Inflammatory macrophage treated with lipopolysaccharide for 1 hour (primary cell): Measurements from ENCODE around the gene PGAP3.

Experiments
- DNase-seq, 2 donors: peaks; one replicate each; pipeline ENCODE4 v3.0.0-alpha.2; 2020 to 2022

The PGAP3 gene

GRCh38 chr17:39636587-39636926, 51.3 kb downstream of the PGAP3 start:
- no peak for DNase-seq

GRCh38 chr17:39635614-39636176, 52.2 kb downstream of the PGAP3 start:
- DNase-seq, result no peak

DNA sequence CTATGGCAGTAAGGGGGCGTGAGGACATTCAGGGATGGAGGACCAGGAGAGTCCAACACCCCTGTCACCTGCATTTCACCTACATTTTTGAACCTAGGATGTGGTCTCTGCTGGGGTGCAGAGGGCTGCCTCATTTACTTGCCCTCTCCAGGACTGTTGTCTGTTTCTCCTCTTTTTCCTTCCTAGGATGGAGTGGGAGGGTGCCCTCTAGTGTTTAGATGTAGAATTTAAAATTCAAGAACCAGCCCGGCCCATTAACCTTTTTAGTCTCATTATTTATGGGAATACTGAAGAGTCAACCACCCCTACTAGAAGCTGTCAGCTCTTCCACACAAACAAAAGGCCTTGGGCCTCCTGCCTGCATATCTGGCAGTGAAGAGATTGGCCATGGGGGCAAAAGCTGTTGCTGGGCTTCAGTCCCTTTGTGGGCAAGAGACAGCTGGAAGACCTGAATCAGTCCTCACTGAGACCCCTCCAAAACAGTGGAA, 53.4 kb downstream of the PGAP3 start:
- DNase-seq, result peak; percentile 19 to 78

- DNase-seq, result no peak
These were observed 54.2 kb downstream of the PGAP3 start for GRCh38 chr17:39633570-39634183.

- no peak for DNase-seq
These were observed 55.5 kb downstream of the PGAP3 start for GRCh38 chr17:39632153-39632941.

- no peak for DNase-seq
These were observed 56.5 kb downstream of the PGAP3 start for GRCh38 chr17:39631403-39631802.

GRCh38 chr17:39629898-39630297, 58.0 kb downstream of the PGAP3 start:
- DNase-seq, result peak; percentile 76 to 77

DNA sequence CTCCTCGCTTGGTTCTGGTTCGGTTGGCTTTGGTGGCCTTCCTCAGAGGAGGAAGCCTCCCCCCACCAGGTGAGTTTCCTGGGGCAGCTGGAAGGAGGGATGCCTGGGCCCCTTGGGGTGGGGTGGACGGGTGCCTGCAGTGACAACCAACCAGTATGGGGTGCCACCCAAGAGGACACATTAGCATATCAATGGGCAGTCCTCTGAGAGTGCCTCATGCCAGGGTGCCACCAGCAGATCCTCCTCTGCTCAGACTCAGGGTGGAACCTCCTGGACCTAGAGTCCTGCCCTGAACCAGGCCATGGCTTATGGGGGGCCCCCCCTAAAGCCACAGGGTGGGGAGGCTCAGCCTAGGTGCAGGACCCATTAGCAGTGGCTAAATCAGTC, 58.4 kb downstream of the PGAP3 start:
- DNase-seq, result no peak

GRCh38 chr17:39628655-39629493, 59.0 kb downstream of the PGAP3 start:
- DNase-seq, result no peak

- DNase-seq, result no peak
These were observed 59.9 kb downstream of the PGAP3 start for GRCh38 chr17:39627712-39628516.

DNA sequence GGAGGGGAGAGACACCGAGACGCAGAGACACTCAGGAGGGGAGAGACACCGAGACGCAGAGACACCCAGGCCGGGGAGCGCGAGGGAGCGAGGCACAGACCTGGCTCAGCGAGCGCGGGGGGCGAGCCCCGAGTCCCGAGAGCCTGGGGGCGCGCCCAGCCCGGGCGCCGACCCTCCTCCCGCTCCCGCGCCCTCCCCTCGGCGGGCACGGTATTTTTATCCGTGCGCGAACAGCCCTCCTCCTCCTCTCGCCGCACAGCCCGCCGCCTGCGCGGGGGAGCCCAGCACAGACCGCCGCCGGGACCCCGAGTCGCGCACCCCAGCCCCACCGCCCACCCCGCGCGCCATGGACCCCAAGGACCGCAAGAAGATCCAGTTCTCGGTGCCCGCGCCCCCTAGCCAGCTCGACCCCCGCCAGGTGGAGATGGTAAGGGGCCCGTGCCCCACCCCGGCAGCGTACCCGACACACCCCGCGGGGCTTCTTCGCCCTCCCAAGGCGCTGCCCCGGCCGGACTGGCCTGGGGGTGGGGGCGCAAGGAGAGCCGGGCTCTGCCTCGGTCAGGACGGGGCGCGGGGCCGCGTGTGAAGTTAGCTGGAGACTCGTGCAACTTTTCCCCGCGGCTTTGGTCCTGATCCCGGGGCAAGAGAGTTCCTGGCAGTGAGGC, 60.7 kb downstream of the PGAP3 start:
- DNase-seq, result no peak

- peak in 1 of 2 donors; percentile 15 for DNase-seq
These were observed 61.4 kb downstream of the PGAP3 start, which contains the start of gene PPP1R1B for GRCh38 chr17:39626171-39627046. TSS of gene PPP1R1B (plus strand) at chr17:39626952. CDS start at chr17:39627393, 441 bp downstream.

DNA sequence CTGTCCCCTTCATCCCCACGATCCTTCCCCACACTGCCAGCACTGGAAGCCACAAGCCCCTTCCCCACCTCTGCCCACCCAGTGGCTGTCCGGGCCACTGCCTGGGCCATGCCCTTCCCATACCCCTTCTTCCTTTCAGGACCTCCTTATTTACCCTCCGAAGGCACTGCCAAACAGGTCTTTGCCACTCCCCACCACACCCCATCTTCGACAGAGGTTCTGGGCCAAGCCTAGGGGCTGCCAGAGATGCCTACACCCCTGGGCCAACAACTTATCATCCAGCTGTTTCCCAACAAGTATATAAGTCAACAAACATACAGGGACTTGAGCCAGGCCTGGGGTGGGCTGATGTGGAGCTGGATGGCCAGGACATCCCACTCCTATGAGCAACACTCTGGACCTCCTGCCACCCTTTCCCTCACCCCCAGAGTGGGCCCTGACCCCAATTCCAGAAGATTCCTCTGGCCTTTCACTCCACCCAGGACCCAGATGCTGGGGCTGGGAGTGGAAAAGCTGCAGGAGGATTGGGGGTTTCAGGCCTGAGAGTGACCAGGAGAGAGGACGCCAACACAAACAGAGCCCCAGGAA, 62.6 kb downstream of the PGAP3 start:
- no peak for DNase-seq

DNA sequence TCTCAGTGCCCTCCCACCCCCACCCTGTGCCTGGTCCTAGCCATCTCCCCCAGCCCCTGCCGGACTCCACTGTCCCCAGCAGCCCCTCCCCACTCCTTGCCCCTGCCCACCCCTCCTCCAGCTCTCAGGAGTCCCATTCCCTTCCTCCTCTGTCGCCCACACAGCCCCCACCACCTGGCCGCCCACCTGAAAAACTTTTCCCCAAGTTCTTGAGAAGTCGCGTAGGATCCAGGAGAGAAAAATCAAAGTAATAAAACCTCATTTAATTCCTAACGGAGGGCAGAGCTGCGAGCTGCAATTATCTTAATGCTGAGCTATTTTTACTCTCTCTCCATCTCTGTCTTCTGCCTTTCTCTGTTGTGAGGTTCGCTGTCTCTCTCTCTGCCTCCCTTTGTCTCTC, 63.5 kb downstream of the PGAP3 start:
- no peak for DNase-seq

GRCh38 chr17:39623356-39623950, 64.4 kb downstream of the PGAP3 start:
- peak; percentile 53 to 97 for DNase-seq

DNA sequence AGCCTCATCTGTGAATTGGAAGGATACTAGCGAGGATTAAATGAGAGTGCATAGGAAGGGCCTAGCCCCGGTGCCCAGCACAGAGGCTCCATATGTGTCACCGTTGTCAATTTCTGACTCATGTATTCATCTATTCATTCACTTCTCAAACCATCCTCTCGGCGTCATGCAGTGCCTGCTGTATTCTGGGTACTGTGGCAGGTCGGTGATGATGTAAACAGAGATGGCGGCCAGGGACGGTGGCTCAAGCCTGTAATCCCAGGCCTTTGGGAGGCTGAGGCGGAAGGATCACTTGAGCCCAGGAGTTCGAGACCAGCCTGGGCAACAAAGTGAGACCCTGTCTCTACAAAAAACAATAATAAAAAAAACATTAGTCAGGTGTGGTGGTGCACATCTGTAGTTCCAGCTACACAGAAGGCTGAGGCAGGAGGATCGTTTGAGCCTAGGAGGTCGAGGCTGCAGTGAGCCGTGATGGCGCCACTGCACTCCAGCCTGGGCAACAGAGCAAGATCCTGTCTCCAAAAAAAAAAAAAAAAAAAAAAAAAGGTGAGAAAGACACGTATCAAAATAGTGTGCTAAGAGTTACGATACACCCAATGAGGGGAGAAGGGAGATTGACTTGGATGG, 65.4 kb downstream of the PGAP3 start:
- no peak for DNase-seq

DNA sequence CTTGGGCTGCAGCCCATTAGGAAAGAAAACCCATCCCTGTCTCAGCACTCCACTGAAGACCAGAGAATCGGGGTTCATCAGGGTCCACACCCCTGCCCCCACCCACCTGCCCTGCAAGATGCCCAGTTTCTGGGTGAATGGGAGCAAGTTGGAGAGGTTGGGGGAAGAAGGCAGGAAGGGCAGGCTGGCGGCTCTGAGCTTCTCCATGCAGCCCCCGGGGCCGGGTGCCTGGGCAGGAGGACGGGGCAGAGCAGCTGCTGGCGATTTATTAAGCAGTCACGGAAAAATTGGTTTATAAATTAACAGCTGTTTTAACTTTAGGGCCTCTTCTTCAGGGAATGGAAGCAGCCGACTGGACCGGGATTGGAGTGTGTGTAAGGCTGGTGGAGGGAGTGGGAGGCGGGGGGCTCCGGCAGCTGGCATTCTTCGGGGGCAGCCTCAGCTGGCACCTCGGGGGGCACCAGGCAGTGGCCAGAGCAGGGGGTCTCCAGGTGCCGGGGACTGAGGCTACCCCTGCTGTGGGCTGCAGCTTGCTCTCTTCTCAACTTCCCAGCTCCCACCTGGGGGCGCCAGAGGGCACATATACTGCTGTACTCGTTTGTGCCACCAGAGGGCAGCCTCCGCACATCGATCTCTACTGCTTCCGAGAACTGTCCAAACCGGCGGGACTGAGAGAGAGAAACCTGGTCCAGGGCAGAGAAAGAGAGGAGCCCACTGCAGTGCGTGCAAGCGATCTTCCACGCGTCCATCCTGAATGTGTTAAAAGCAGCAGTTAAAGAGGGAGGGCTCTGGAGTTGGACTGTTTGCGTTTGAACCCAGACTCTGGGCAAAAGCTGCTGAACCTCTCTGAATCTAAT, 66.1 kb downstream of the PGAP3 start:
- peak; percentile 59 to 98 for DNase-seq
